Gastroesophageal sphincter (tissue), 4 donors: Measurements from ENCODE around the gene THADA. TPM values are rescaled to one million over a fixed set of nuclear protein-coding genes. Genes with fewer than 3 reads are reported as not detected.

Experiments
- ATAC-seq: fragments of 150-250 bp; one replicate; pipeline ENCODE4 v1.9.1; 2016; ENCODE audit warnings: mild to moderate bottlenecking, moderate library complexity
- H3K27ac ChIP-seq, 4 donors: fragments of 200-600 bp; sonication (generic) in 3 of 4; 1 replicate in 3 of 4; 2 replicates in 1 of 4; pipeline ENCODE4 v1.5.1; 2016 to 2019
- H3K27me3 ChIP-seq: fragments of 200-600 bp; sonication (generic); one replicate; pipeline ENCODE4 v1.5.1; 2019
- H3K36me3 ChIP-seq, 2 donors: fragments of 200-600 bp; sonication (generic); one replicate each; pipeline ENCODE4 v1.5.1; 2019; ENCODE audit warnings: control low read depth in 1 of 2
- H3K4me1 ChIP-seq, 3 donors: fragments of 200-600 bp; sonication (generic); 1 replicate in 2 of 3; 2 replicates in 1 of 3; pipeline ENCODE4 v1.5.1; 2016 to 2019; ENCODE audit warnings: control low read depth in 2 of 3
- H3K4me3 ChIP-seq, 2 donors: fragments of 200-600 bp; sonication (generic); one replicate each; pipeline ENCODE4 v1.5.1; 2019; ENCODE audit warnings: mild to moderate bottlenecking in 1 of 2, moderate library complexity in 1 of 2
- H3K9me3 ChIP-seq, 3 donors: fragments of 200-600 bp; sonication (generic); one replicate each; pipeline ENCODE4 v1.5.1; 2017 to 2019; ENCODE audit warnings: control low read depth in 2 of 3
- EP300 ChIP-seq: sonication (generic); formaldehyde crosslinking; IDR thresholded peaks from one replicate; pipeline ENCODE4 v1.6.1; 2017; ENCODE audit warnings: antibody characterized with exemption, mild to moderate bottlenecking
- POLR2A ChIP-seq, 2 donors: fragments of 450-650 bp; IDR thresholded peaks; one replicate each; pipeline ENCODE4 v1.6.1; 2017; ENCODE audit warnings: antibody characterized with exemption in 2 of 2, mild to moderate bottlenecking in 2 of 2, moderate library complexity in 1 of 2
- POLR2AphosphoS5 ChIP-seq: sonication (generic); formaldehyde crosslinking; IDR thresholded peaks from one replicate; pipeline ENCODE4 v1.6.1; 2017; ENCODE audit warnings: antibody characterized with exemption
- WGBS, 2 donors: methylation state at CpG; one replicate each; pipeline ENCODE4 v1.1.5; 2018; ENCODE audit warnings: low coverage in 1 of 2; 5-methylcytosine and 5-hydroxymethylcytosine counted together
- total RNA-seq, 4 donors: library from RNA; depleted of rRNA; stranded (reverse); fragments of >200 nt; gene quantifications; one replicate each; pipeline ENCODE4 v1.1.0, GENCODE V29; 2016
- TF ChIP-seq, protein P1 (sequence below), 4 experiments: fragments of 200-600 bp in 2 of 4; fragments of 450-650 bp in 2 of 4; sonication (generic) in 1 of 4; IDR thresholded peaks; one replicate each; pipeline ENCODE4 v1.5.1; 2017 to 2019; ENCODE audit warnings: antibody characterized with exemption in 4 of 4, mild to moderate bottlenecking in 2 of 4, moderate library complexity in 2 of 4

THADA gene
- total RNA-seq, 4 donors from 2014 or later: 19.7 to 34.4 (median 22.3) TPM

DNA sequence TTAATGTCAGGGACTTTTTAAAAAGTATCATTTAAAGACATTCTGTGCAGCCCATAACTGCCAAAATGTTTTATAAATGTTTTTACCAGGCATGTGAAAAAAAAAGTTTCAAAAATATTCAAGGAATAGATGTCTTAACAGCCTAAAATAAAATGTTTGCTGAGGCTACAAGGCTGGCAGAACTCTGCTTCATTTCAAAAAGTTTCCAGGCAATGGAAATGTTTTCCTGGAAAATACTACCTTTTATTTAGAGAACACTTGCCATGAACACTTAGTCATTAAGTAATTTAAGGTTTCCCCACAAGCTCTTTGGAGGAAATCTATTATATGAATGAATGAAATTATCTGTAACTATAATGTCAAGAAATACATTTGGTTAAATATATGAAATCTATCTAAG lies 68.8 kb downstream of the THADA start:
- peak; percentile 85 for TF ChIP-seq POLR2AphosphoS5
- TF ChIP-seq, protein P1, sequence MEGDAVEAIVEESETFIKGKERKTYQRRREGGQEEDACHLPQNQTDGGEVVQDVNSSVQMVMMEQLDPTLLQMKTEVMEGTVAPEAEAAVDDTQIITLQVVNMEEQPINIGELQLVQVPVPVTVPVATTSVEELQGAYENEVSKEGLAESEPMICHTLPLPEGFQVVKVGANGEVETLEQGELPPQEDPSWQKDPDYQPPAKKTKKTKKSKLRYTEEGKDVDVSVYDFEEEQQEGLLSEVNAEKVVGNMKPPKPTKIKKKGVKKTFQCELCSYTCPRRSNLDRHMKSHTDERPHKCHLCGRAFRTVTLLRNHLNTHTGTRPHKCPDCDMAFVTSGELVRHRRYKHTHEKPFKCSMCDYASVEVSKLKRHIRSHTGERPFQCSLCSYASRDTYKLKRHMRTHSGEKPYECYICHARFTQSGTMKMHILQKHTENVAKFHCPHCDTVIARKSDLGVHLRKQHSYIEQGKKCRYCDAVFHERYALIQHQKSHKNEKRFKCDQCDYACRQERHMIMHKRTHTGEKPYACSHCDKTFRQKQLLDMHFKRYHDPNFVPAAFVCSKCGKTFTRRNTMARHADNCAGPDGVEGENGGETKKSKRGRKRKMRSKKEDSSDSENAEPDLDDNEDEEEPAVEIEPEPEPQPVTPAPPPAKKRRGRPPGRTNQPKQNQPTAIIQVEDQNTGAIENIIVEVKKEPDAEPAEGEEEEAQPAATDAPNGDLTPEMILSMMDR (IDR thresholded peaks at IDR 0.05): no peak
- ATAC-seq: peak; percentile 75
- H3K4me1 ChIP-seq: peaks cover 6 to 42% (median 7%) of the 10 kb centered on the region in 3 donors
- no peak overlapping the region for H3K4me3 ChIP-seq
- H3K9me3 ChIP-seq: peaks cover 0 to 4% (median 0%) of the 10 kb centered on the region in 3 donors
- peaks cover 0 to 6% of the 10 kb centered on the region in 2 donors for H3K36me3 ChIP-seq
- no peaks in the 10 kb centered on the region for H3K27me3 ChIP-seq
- peak overlapping the region; percentile 51 to 76 (median 72) for H3K27ac ChIP-seq

DNA sequence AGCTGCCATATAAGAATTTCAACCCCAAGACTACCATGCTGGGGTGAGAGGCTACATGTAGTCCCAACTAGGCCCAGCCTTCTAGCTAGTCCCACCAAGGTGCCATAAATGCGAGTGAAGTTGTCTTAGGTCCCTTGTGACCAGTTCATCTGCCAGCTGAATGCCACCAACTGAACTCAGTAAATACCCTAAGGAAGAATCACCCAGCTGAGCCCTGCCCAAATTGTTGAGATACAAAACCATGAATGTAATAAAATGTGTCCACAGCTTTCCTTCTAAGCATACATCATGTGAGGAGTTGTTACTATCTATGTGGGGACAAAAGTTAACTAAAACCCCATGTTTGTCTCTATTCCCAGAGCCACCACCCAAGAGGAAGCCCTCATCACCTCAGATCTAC lies 70.3 kb downstream of the THADA start:
- WGBS, 2 donors: 100% methylated on average over 1 of the region's 1 CpG; no CpG with 5 or more reads in 1 of the 2 donors
- peaks cover 0 to 6% of the 10 kb centered on the region in 2 donors for H3K36me3 ChIP-seq
- no peak overlapping the region for H3K4me3 ChIP-seq
- ATAC-seq: no peak
- peak overlapping the region in 3 of 4 donors; percentile 51 to 73 (median 70) for H3K27ac ChIP-seq
- no peaks in the 10 kb centered on the region for H3K27me3 ChIP-seq
- H3K4me1 ChIP-seq: peaks cover 6 to 46% (median 7%) of the 10 kb centered on the region in 3 donors
- TF ChIP-seq POLR2A (IDR thresholded peaks at IDR 0.05): no peak
- no peak for TF ChIP-seq EP300
- TF ChIP-seq, protein P1 (IDR thresholded peaks at IDR 0.05): no peak
- no peak for TF ChIP-seq POLR2AphosphoS5
- peaks cover 0 to 4% (median 0%) of the 10 kb centered on the region in 3 donors for H3K9me3 ChIP-seq

DNA sequence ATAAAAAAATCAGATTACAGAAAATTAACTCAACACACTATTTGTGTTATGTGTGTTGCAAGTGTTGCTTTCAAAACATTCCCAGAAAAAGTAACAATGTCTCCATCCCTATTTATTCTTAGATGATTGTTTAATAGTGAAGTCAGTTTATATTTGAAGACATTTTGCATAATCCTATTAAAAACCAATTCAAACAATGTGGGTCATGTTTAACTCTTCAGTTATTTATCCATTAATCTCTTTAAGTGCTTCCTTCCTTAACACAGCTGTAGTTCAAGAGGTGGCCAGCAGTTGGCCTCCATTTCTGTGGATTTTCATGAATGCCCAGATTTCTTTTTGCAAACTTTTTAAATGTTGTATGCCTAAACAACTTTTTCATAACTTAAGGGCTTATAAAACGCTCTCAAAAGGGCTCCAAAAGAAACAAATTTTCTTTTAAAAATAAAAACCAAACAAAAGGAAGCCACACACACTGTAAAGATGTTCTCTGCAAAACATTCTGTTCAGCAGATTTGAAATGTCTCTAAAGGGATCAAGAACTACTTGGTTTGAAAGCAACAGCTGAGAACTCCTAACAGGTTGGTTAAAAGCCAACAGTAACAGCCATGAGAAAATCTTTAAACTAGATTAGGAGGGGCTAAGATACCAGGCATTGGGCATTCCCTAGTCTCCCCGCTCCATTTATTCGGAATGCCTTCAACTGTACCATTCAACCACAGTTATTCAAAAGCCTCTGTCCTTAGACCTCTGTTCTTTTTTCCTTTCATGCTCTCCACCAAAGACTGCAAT lies 71.5 kb downstream of the THADA start:
- WGBS, 2 donors: 58 to 87% methylated on average over 3 of the region's 3 CpGs
- H3K4me1 ChIP-seq: peaks cover 11 to 57% (median 15%) of the 10 kb centered on the region in 3 donors
- TF ChIP-seq POLR2AphosphoS5: peak; percentile 66
- TF ChIP-seq POLR2A (IDR thresholded peaks at IDR 0.05): no peak
- no peak for TF ChIP-seq EP300
- TF ChIP-seq, protein P1 (IDR thresholded peaks at IDR 0.05): peak in 3 of 4 experiments; percentile 43 to 72 (median 51)

DNA sequence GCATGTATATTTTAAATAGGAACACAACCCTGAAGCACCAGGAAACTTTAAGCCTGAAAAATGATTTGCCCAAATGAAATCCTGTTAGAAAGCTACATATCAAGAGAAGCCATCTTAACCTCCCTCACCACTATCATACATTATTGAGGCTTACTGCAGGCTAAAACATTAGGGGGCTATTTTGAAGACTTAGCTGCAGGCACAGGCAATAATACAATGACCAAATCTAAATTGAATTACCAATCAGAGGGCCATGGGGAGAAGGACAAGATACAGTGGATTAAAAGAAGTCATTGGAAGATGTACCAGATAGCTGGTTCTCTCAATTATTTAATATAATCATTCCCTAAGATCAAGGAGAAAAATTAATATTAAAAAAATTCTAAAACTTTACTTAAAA lies 73.7 kb downstream of the THADA start:
- ATAC-seq: no peak
- TF ChIP-seq, protein P1 (IDR thresholded peaks at IDR 0.05): no peak
- TF ChIP-seq EP300 (no peak), POLR2AphosphoS5 (no peak), POLR2A (IDR thresholded peaks at IDR 0.05) (no peak)
- H3K9me3 ChIP-seq: peaks cover 0 to 4% (median 0%) of the 10 kb centered on the region in 3 donors
- peaks cover 18 to 72% (median 24%) of the 10 kb centered on the region in 3 donors for H3K4me1 ChIP-seq
- no peak overlapping the region for H3K4me3 ChIP-seq
- H3K27me3 ChIP-seq: no peaks in the 10 kb centered on the region
- peak overlapping the region in 1 of 4 donors; percentile 74 for H3K27ac ChIP-seq
- peaks cover 0 to 6% of the 10 kb centered on the region in 2 donors for H3K36me3 ChIP-seq

More for the DNA sequence above, 71.5 kb downstream of the THADA start:
- H3K27me3 ChIP-seq: no peaks in the 10 kb centered on the region
- peaks cover 0 to 6% of the 10 kb centered on the region in 2 donors for H3K36me3 ChIP-seq
- peak; percentile 41 for ATAC-seq
- H3K9me3 ChIP-seq: peaks cover 0 to 4% (median 0%) of the 10 kb centered on the region in 3 donors
- H3K27ac ChIP-seq: peak overlapping the region; percentile 18 to 70 (median 36)
- H3K4me3 ChIP-seq: no peak overlapping the region

DNA sequence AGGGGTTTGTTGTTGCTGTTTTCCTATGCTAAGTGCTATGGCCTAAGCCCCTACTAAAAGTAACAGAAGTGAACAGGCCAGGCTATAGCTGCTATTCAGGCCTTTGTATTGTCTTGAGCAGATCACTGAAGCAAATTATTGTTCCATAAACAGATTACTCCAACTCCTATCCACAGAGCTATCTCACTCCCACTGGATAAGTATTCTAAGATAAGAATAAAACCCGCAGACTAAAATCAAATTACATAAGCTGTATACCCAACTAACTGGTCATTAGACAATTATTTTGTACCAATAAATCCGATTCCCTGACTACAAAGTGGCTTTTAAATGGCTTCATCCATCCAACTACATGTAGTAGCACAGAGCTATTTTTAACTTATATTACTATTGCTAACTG lies 74.3 kb downstream of the THADA start:
- Histone ChIP-seq H3K4me3 (no peak overlapping the region), H3K27ac (peak overlapping the region in 3 of 4 donors; percentile 16 to 76 (median 74)), H3K36me3 (peaks cover 0 to 6% of the 10 kb centered on the region in 2 donors), H3K4me1 (peaks cover 19 to 72% (median 27%) of the 10 kb centered on the region in 3 donors), H3K27me3 (no peaks in the 10 kb centered on the region), H3K9me3 (peaks cover 0 to 4% (median 0%) of the 10 kb centered on the region in 3 donors)
- TF ChIP-seq, protein P1 (IDR thresholded peaks at IDR 0.05): no peak
- TF ChIP-seq POLR2A (IDR thresholded peaks at IDR 0.05) (no peak), POLR2AphosphoS5 (no peak), EP300 (no peak)
- WGBS, 2 donors: 65 to 96% methylated on average over 2 of the region's 2 CpGs
- ATAC-seq: no peak
